ENCODE data around the gene GALNT2.

DNA sequence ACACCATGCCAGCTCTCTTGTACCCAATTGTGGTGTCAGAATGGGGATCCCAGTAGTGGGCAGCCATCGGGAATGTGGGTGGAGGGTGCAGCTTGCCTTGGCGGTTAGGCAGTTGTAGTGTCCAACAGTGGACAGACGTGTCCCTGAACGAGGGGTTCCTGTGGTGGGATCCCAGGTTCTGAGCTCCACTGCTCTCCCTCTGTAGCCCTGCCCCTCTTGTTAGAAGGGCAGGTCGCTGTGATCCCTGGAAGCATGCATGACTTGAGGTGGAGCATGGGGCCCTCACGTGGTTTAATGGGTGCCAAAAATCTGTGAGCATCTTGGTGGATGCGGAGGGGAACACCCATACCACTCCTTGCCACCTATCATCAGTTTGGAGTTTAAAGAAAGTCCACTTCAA, 4.3 kb downstream of the GALNT2 start:
- TF ChIP-seq, protein P1, sequence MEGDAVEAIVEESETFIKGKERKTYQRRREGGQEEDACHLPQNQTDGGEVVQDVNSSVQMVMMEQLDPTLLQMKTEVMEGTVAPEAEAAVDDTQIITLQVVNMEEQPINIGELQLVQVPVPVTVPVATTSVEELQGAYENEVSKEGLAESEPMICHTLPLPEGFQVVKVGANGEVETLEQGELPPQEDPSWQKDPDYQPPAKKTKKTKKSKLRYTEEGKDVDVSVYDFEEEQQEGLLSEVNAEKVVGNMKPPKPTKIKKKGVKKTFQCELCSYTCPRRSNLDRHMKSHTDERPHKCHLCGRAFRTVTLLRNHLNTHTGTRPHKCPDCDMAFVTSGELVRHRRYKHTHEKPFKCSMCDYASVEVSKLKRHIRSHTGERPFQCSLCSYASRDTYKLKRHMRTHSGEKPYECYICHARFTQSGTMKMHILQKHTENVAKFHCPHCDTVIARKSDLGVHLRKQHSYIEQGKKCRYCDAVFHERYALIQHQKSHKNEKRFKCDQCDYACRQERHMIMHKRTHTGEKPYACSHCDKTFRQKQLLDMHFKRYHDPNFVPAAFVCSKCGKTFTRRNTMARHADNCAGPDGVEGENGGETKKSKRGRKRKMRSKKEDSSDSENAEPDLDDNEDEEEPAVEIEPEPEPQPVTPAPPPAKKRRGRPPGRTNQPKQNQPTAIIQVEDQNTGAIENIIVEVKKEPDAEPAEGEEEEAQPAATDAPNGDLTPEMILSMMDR (IDR thresholded peaks at IDR 0.05; ENCODE audit: poor library complexity): no peak
- no peak for TF ChIP-seq EZH2 (IDR thresholded peaks at IDR 0.05; ENCODE audit: borderline replicate concordance)
- TF ChIP-seq EZH2phosphoT487 (IDR thresholded peaks at IDR 0.05; ENCODE audit: low read depth, severe bottlenecking, unreplicated experiment): no peak
